GM18517 (cell line): ENCODE results near the gene ANO1.

ENCODE experiments used
- ATAC-seq: cut with Tn5 transposase; IDR thresholded peaks from one replicate; pipeline ENCODE4 v1.9.1; 2021; ENCODE audit warnings: mild to moderate bottlenecking, moderate library complexity; ENCODE audit not compliant: unreplicated experiment

ANO1 gene

GRCh38 chr11:70049045-70049444, 29.1 kb upstream of the ANO1 start:
- no peak for ATAC-seq

GRCh38 chr11:70050243-70050642, 27.9 kb upstream of the ANO1 start:
- no peak for ATAC-seq

- ATAC-seq, result no peak
Measured at GRCh38 chr11:70054004-70054403, 24.1 kb upstream of the ANO1 start.

GRCh38 chr11:70055444-70055843, 22.7 kb upstream of the ANO1 start:
- ATAC-seq, result no peak

- ATAC-seq, result no peak
Measured at GRCh38 chr11:70057080-70057479, 21.0 kb upstream of the ANO1 start.

- ATAC-seq, result no peak
Measured at GRCh38 chr11:70059971-70060370, 18.1 kb upstream of the ANO1 start.

GRCh38 chr11:70060611-70061293, 17.4 kb upstream of the ANO1 start:
- no peak for ATAC-seq

- ATAC-seq, result no peak
Measured at GRCh38 chr11:70061734-70062133, 16.4 kb upstream of the ANO1 start.

GRCh38 chr11:70063121-70063520, 15.0 kb upstream of the ANO1 start:
- no peak for ATAC-seq

- no peak for ATAC-seq
Measured at GRCh38 chr11:70063555-70063954, 14.6 kb upstream of the ANO1 start.

GRCh38 chr11:70064008-70064725, 13.9 kb upstream of the ANO1 start:
- ATAC-seq, result no peak

- no peak for ATAC-seq
Measured at GRCh38 chr11:70064726-70065317, 13.3 kb upstream of the ANO1 start.

- ATAC-seq, result no peak
Measured at GRCh38 chr11:70065318-70066135, 12.6 kb upstream of the ANO1 start.

- no peak for ATAC-seq
Measured at GRCh38 chr11:70066136-70066520, 12.0 kb upstream of the ANO1 start.

- no peak for ATAC-seq
Measured at GRCh38 chr11:70066628-70067027, 11.5 kb upstream of the ANO1 start.

- ATAC-seq, result no peak
Measured at GRCh38 chr11:70067036-70067435, 11.1 kb upstream of the ANO1 start.

GRCh38 chr11:70067591-70068341, 10.4 kb upstream of the ANO1 start:
- ATAC-seq, result no peak

- ATAC-seq, result no peak
Measured at GRCh38 chr11:70068345-70068744, 9.8 kb upstream of the ANO1 start.

GRCh38 chr11:70068950-70069349, 9.2 kb upstream of the ANO1 start:
- ATAC-seq, result no peak

- ATAC-seq, result no peak
Measured at GRCh38 chr11:70070706-70071105, 7.4 kb upstream of the ANO1 start.

GRCh38 chr11:70071996-70072395, 6.1 kb upstream of the ANO1 start:
- ATAC-seq, result no peak
